Prostate gland (tissue), 2 donors: ENCODE measurements around the gene INTS1. TPM values are rescaled to one million over a fixed set of nuclear protein-coding genes. Genes with fewer than 3 reads are reported as not detected.

Experiments
- DNase-seq: peaks from one replicate; pipeline ENCODE4 v3.0.0-alpha.2; 2019; ENCODE audit warnings: low spot score
- H3K27ac ChIP-seq, 2 donors: fragments of 200-600 bp; sonication (generic); 2 replicates each; pipeline ENCODE4 v1.5.1; 2017 to 2019
- H3K27me3 ChIP-seq: fragments of 200-600 bp; sonication (generic); replicated peaks from 2 replicates; pipeline ENCODE4 v1.5.1; 2019; ENCODE audit not compliant: insufficient read depth
- H3K36me3 ChIP-seq, 2 donors: fragments of 200-600 bp; sonication (generic); 1 replicate in 1 of 2; 2 replicates in 1 of 2; pipeline versions ENCODE4 v1.5.1 to v1.8.1; 2017 to 2019
- H3K4me1 ChIP-seq: fragments of 200-600 bp; sonication (generic); replicated peaks from 2 replicates; pipeline ENCODE4 v1.5.1; 2019
- H3K4me3 ChIP-seq, 2 donors: fragments of 200-600 bp; sonication (generic); 2 replicates each; pipeline ENCODE4 v1.5.1; 2017 to 2019
- H3K9me3 ChIP-seq: fragments of 200-600 bp; sonication (generic); 2 replicates; pipeline ENCODE4 v1.5.1; 2017
- CTCF ChIP-seq, 4 experiments: fragments of 200-600 bp in 2 of 4; fragments of 450-650 bp in 2 of 4; sonication (generic) in 2 of 4; IDR thresholded peaks; 1 replicate in 3 of 4; 2 replicates in 1 of 4; pipeline ENCODE4 v1.5.1; 2016 to 2019; ENCODE audit warnings: antibody characterized with exemption in 4 of 4, mild to moderate bottlenecking in 2 of 4, moderate library complexity in 2 of 4
- POLR2A ChIP-seq: fragments of 450-650 bp; IDR thresholded peaks from one replicate; pipeline ENCODE4 v1.6.1; 2016; ENCODE audit warnings: antibody characterized with exemption, mild to moderate bottlenecking
- POLR2AphosphoS5 ChIP-seq: sonication (generic); formaldehyde crosslinking; IDR thresholded peaks from one replicate; pipeline ENCODE4 v1.6.1; 2017; ENCODE audit warnings: antibody characterized with exemption
- WGBS: methylation state at CpG from one replicate; pipeline ENCODE4 v1.1.5; 2018; 5-methylcytosine and 5-hydroxymethylcytosine counted together
- intact Hi-C: fragments of 100-400 bp; cut with DNase I; formaldehyde crosslinking; loops from one replicate; pipeline ENCODE4 v1.14.2; 2022
- total RNA-seq, 2 donors: library from RNA; depleted of rRNA; stranded (reverse); fragments of >200 nt; gene quantifications; one replicate each; pipeline ENCODE4 v1.1.0, GENCODE V29; 2016

The INTS1 gene
- total RNA-seq, 2 donors from 2014 or later = 64.9 to 146 TPM

- peak overlapping the region; percentile 99 for H3K27ac ChIP-seq
- intact Hi-C loops = no loop called here
- no peaks in the 10 kb centered on the region for H3K36me3 ChIP-seq
- 4% methylated on average over 49 of the region's 55 CpGs for WGBS
- no peak for TF ChIP-seq CTCF (IDR thresholded peaks at IDR 0.05)
- TF ChIP-seq POLR2AphosphoS5 = peak; percentile 0
- H3K4me3 ChIP-seq = peak overlapping the region; percentile 49 to 68
- no peaks in the 10 kb centered on the region for H3K9me3 ChIP-seq
- DNase-seq = no peak
- H3K27me3 ChIP-seq = no peaks in the 10 kb centered on the region
- peaks cover 15% of the 10 kb centered on the region for H3K4me1 ChIP-seq
These were observed 27.2 kb upstream of the INTS1 start for GRCh38 chr7:1531263-1531978.

GRCh38 chr7:1530946-1531262 is 26.7 kb upstream of the INTS1 start:
- intact Hi-C loops = no loop called here
- H3K4me3 ChIP-seq = peak overlapping the region; percentile 49 to 68
- H3K9me3 ChIP-seq = no peaks in the 10 kb centered on the region
- TF ChIP-seq POLR2AphosphoS5 = no peak
- TF ChIP-seq CTCF (IDR thresholded peaks at IDR 0.05) = no peak
- no peak for TF ChIP-seq POLR2A
- H3K27me3 ChIP-seq = no peaks in the 10 kb centered on the region
- peak overlapping the region; percentile 99 for H3K27ac ChIP-seq
- H3K4me1 ChIP-seq = peaks cover 13% of the 10 kb centered on the region
- 2% methylated on average over 11 of the region's 45 CpGs for WGBS
- no peaks in the 10 kb centered on the region for H3K36me3 ChIP-seq
- DNase-seq = no peak

- H3K27me3 ChIP-seq = no peaks in the 10 kb centered on the region
- no peaks in the 10 kb centered on the region for H3K36me3 ChIP-seq
- 64% methylated on average over 21 of the region's 21 CpGs for WGBS
- no peaks in the 10 kb centered on the region for H3K9me3 ChIP-seq
- H3K4me1 ChIP-seq = peaks cover 13% of the 10 kb centered on the region
- DNase-seq = no peak
- intact Hi-C loops = no loop called here
- H3K4me3 ChIP-seq = no peak overlapping the region
- no peak overlapping the region for H3K27ac ChIP-seq
- TF ChIP-seq CTCF (IDR thresholded peaks at IDR 0.05) = no peak
- no peak for TF ChIP-seq POLR2AphosphoS5
- TF ChIP-seq POLR2A = no peak
These were observed 25.4 kb upstream of the INTS1 start for GRCh38 chr7:1529383-1530116.

- intact Hi-C loops = no loop called here
- H3K9me3 ChIP-seq = no peaks in the 10 kb centered on the region
- H3K4me3 ChIP-seq = no peak overlapping the region
- H3K36me3 ChIP-seq = no peaks in the 10 kb centered on the region
- no peak overlapping the region for H3K27ac ChIP-seq
- no peaks in the 10 kb centered on the region for H3K4me1 ChIP-seq
- H3K27me3 ChIP-seq = no peaks in the 10 kb centered on the region
- DNase-seq = no peak
- 30% methylated on average over 6 of the region's 6 CpGs for WGBS
- TF ChIP-seq CTCF (IDR thresholded peaks at IDR 0.05) = no peak
- TF ChIP-seq POLR2AphosphoS5 = no peak
- TF ChIP-seq POLR2A = no peak
These were observed 22.1 kb upstream of the INTS1 start for GRCh38 chr7:1526271-1526754.

GRCh38 chr7:1525409-1525808 is 21.2 kb upstream of the INTS1 start:
- H3K4me1 ChIP-seq = no peaks in the 10 kb centered on the region
- TF ChIP-seq POLR2A (no peak), POLR2AphosphoS5 (no peak), CTCF (IDR thresholded peaks at IDR 0.05) (no peak)
- DNase-seq = no peak
- WGBS = 95% methylated on average over 6 of the region's 6 CpGs
- H3K9me3 ChIP-seq = no peaks in the 10 kb centered on the region
- no peaks in the 10 kb centered on the region for H3K27me3 ChIP-seq
- H3K4me3 ChIP-seq = no peak overlapping the region
- H3K36me3 ChIP-seq = no peaks in the 10 kb centered on the region
- no peak overlapping the region for H3K27ac ChIP-seq
- intact Hi-C loops = no loop called here
